LNCaP clone FGC (cell line): ENCODE results near the gene GREM2.

Source experiments
- DNase-seq: peaks from one replicate; pipeline ENCODE4 v3.0.0-alpha.2; 2011; ENCODE audit warnings: low read depth
- H3K4me3 ChIP-seq: 2 replicates; pipeline ENCODE4 v1.5.1; 2011; ENCODE audit warnings: mild to moderate bottlenecking, low read depth, low read length, control low read depth
- CTCF ChIP-seq: IDR thresholded peaks from 2 replicates; pipeline ENCODE4 v1.5.1; 2012; ENCODE audit warnings: mild to moderate bottlenecking; ENCODE audit not compliant: control insufficient read depth, insufficient read depth; ENCODE audit errors: extremely low read depth

GREM2 gene

GRCh38 chr1:240619906-240620621 is 8.1 kb upstream of the GREM2 start:
- DNase-seq = no peak
- H3K4me3 ChIP-seq = no peak overlapping the region
- no peak for TF ChIP-seq CTCF

GRCh38 chr1:240619357-240619756 is 7.4 kb upstream of the GREM2 start:
- no peak for DNase-seq
- TF ChIP-seq CTCF = no peak
- H3K4me3 ChIP-seq = no peak overlapping the region

- TF ChIP-seq CTCF = no peak
- DNase-seq = no peak
- no peak overlapping the region for H3K4me3 ChIP-seq
Measured at GRCh38 chr1:240618946-240619345, 7.0 kb upstream of the GREM2 start.

GRCh38 chr1:240616018-240616417 is 4.1 kb upstream of the GREM2 start:
- no peak for TF ChIP-seq CTCF
- DNase-seq = no peak
- no peak overlapping the region for H3K4me3 ChIP-seq

GRCh38 chr1:240613356-240614142 is 1.6 kb upstream of the GREM2 start:
- no peak for TF ChIP-seq CTCF
- DNase-seq = no peak
- H3K4me3 ChIP-seq = no peak overlapping the region

GRCh38 chr1:240612811-240613210 is 856 bp upstream of the GREM2 start:
- no peak overlapping the region for H3K4me3 ChIP-seq
- DNase-seq = no peak
- no peak for TF ChIP-seq CTCF
